NOMO-1 treated with DMSO at 0.1 percent for 48 hours (cell line): Measurements from ENCODE around the gene SMIM1.
"Not testable (repeated sequence)": the region's sequence is repeated elsewhere in the genome, so short reads cannot be mapped to it uniquely, and the experiment has no call there.

Source experiments
- DNase-seq: peaks from one replicate; lab custom pipeline; 2025; ENCODE audit not compliant: unreplicated experiment; lab: John Stamatoyannopoulos, UW

Gene SMIM1

DNA sequence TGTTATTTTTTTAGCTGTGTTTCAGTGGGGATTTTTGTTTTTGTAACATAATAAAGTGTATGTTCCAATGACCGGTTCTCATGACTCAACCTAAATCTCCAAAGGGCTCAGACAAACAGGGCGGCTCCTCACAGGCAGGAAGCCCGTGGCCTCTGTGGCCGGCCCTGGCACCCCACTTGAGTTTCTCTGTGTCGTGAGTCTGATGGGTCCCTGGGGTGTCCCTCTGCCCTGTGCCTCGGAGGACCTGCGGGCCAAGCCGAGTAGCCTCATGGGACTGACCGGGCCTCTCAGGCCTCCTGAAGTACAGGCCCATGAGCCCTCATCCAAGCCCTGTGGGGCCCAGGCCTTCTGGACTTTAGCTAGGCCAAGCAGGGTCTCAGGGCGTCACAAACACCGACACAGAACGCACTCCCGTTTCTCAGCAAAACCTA lies 36.4 kb upstream of the SMIM1 start:
- no peak for DNase-seq

DNA sequence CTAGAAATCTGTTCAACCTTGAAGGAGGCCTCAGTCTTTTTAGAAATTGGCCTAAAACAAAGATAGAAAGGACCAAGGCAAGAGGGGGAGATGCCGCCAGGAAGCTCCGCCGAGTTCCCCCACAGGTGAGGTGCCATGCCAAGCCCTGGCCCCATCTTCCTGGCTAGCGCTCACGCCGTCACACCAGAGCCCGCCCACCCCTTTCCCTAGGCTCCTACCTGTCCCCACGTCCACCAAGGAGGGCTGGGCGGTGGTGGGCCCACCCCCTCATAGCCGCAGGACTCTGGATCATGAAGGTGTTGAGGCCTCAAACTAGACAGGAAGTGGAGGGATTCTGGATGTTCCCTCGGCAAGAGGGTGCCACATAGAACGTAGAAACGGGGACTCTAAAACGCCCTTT lies 35.8 kb upstream of the SMIM1 start:
- no peak for DNase-seq

DNA sequence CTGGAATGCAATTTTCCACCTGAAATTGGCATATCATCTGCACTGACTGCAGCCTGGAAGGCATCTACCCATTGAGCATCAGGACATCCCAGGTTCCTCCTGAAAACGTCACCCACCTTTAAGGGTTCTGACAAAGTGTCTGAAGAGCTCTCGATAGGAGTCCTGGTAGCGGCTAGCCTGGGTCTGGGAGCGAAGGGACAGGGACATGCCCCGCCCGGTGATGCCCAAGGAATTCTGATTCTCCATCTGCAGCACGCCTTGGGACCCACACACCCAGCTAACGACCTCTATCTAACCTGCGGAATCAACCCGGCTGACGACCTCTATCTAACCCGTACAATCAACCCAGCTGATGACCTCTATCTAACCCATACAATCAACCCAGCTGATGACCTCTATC lies 33.6 kb upstream of the SMIM1 start:
- no peak for DNase-seq

DNA sequence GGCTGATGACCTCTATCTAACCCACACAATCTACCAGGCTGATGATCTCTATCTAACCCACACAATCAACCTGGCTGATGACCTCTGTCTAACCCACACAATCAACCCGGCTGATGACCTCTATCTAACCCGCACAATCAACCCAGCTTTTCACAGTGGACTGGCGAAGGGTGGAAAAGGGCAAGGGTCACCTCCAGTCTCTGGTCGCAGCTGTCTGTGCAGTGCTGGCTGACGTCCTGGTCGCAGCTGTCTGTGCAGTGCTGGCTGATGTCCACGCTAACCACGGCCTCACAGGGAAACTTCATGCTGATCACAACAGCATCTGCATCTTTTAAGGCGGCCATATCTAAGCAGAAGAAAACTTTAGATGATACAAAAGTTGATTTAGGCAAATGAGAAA lies 32.5 kb upstream of the SMIM1 start:
- DNase-seq: no peak

DNA sequence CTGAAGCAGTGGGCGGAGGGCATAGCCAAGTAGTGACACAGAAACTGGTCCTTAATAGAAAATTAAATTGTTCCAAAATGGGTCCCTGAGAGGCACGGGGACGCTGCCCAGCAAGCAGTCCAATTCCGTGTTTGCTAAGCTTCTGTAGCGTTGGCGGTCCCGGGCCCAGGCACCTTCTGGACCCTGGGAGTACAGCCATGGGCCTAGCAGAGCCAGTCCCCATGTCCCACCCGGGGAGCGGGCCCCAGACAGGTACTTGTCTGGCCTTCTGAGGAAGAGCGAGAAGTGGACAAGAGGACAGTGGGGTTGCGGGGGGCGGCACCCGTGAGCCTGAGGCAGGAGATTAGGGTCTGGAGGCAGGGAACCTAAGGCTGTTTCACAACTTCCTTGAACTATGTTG lies 31.8 kb upstream of the SMIM1 start:
- no peak for DNase-seq

DNA sequence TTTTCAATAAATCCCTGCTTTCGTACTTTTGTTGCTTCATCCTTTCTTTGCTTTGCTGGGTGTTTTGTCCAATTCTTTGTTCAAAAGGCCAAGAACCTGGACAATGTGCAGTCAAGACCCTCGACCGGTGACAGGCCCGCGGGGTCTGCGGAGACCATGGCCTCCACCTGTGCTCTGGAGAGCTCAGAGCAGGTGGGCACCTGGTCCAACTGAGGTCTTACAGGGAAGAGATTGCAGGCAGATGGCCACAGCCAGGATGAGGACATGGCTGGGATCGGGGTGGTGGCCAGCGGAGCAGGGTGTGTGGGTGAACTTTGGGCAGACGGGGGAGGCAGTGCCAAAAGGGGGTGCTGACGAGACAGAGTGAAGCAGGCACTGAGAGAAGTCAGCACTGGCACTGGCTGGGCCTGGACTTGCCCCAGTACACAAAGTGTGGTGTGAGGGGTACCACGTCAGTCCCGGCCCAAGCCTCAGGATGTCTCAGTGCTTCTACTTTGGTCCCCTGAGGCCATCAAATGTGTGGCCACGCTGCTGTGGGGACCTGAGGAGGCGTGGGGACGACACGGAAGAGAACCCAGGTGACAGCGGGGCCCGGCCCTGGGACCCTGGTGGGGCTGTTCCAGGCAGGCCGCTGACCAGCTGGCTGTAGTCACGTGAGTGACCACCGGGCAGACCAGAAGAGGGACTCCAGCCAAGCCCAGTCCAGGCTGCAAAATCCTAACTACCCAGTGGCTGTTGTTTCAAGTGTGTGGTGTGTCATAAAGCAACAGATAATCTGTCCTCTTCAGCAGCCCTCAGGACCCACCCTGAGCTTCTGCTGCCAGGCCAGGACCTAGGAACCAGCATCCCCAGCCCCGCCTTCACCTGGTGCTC lies 30.7 kb upstream of the SMIM1 start:
- DNase-seq: no peak

DNA sequence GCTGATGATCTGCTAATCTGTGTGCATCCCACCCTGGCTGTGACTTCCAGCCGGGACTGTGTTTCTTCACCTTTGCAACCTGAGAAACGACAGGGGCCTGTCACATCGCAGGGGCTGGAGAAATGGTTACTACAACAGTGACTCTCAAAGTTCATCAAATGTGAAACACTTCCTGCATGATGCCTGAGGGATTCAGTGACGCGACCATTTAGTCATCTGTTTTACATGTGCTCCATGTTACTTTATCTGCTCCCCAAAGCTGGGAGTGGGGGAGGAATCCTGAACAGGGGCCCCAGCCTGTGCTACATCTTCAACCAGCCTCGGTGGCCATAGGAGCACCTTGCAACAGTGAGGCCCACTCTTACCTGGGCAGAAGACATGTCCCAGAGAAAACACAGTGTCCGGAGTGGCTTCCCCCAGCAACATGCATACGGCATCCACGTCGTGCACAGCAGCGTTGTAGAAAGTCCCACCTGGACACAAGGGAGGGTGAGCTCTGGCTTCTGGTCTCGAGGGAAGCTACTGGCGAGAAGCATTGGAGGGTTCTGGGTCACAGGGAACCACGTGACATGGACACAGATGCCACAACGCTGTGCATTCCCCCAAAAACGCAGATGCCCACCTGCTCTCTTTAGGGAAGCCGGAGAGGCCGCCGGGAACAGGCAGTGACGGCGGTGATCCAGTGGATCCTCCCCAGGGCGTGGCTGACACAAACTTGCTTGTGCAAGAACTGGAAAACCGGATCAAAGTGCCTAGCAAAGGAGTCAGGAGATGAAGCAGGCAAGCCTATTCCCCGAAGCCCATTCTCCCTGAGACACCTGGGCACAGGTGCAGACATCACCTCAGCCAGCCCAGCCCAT lies 29.9 kb upstream of the SMIM1 start:
- DNase-seq: no peak

DNA sequence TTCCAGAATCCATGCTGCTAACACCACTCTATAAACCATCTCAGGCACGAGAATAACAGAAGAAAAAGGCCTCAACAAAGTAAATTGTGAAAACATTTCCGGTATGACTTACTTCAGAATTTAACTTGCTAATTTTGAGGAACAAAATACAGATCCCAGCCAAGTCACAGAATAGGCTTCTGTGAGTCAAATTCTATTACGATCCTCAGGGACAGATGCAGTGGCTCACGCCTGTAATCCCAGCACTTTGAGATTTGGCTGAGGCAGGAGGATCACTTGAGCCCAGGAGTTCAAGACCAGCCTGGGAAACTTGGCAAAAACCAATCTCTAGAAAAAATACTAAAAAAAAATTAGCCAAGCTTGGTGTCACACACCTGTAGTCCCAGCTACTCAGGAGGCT lies 29.1 kb upstream of the SMIM1 start:
- no peak for DNase-seq

DNA sequence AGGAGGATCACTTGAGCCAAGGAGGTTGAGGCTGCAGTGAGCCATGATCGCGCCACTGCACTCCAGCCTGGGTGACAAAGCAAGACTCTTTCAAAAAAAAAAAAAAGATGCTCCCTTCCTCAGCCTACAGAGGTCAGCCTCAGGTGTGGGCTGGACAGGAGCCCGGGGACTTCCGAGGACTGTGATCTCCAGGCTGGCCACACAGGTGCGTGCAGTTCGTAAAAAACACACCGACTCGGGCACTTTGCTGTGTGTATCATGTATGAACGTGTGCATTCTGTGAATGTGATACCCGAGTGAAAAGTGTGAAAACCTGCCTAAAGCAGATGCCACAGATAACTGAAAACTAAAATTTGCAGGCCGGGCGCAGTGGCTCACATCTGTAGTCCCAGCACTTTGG lies 28.7 kb upstream of the SMIM1 start:
- DNase-seq: no peak

DNA sequence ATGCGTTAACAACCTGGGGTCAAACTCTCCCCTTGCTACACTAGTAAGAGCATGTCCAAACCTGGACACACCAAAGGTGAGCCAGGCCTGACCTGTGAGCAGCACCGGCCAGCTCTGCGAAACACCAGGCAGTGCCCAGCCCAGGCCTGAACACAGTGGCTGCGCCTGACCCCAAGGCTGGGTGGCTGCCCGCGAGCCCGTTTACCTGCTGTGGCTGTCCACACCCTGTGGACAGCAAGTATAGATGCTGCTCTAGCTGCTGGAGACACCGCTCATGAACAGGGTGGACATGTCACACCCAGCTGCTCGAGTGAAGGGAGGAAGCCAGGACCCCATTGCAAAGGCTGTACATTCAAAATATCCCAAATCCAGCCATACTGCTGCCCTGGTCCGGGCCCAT lies 27.9 kb upstream of the SMIM1 start:
- no peak for DNase-seq

DNA sequence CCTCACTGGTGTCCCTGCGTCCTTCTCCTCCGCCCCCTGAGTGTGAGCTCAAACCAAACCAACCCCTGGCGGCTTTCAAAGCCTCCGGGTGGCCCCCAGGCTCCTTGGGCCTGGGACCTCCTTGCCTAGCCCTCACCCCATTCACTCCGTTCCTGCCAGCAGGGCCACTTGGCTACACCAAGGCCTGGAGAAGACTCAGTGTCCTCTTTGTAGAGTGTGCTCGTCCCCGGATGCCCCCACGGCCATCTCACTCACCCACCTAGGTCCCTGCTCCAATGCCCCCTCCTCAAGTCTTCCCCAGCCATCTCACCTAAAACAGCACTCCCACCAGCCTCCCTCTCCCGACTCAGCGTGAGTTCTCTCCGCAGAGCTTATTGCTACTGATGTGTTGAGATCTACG lies 27.5 kb upstream of the SMIM1 start:
- no peak for DNase-seq

DNA sequence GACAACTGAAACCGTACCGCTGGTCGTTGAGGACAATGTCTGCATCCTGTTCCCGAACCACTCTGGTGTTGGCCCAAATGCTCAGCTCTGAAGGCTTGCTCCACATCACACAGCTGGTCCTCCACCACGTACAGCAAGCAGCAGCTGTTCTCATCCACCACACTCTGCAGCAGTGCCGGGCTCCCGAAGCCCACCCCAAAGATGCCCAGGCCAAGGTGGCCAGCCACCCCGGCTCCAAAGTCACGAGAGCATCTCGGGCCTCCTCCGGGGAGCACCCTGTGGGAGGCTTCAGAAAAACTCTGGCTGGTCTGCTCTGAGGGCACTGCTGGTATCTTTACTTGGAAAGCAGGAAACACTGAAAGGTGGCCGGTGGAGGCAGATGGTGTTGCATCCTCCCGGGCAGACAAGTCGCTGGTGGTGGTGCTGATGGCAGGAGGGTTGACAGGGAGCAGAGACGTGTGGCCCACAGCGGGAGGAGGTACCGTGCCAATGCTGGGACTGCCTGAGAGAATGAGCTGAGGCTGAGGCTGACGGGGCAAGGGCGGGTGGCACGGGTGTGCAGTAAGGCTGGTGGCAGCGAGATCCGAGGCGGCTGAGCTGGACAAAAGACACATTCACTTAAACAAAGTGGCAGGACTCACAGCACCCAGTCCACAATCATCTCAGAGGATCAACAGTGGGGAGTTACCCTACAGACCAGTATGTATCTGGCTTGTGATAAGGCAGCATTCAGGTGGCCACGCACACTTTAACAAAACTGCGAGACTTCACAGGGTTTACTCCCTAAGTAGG lies 26.8 kb upstream of the SMIM1 start:
- DNase-seq: no peak

DNA sequence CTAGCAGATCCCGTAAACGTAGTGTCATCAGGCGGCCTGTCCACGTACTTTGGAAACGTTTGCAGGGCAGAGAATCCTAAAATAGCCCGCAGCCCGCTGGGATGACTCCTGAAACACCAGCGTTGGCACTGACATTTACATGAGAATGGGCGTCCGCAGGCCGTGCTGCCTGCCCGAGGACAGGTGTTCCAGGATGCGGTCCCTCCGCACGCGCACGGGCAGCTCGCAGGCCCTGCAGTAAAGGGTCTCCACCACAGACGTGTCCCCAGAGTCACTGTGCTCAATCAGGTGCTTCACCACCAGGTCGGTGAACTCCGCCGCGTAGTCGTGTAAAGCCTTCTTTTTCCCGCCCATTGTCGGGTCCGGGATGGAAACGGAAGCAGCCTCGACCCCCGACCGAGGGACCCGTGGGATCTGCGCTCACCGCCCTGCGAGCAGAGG lies 26.1 kb upstream of the SMIM1 start:
- DNase-seq: no peak

DNA sequence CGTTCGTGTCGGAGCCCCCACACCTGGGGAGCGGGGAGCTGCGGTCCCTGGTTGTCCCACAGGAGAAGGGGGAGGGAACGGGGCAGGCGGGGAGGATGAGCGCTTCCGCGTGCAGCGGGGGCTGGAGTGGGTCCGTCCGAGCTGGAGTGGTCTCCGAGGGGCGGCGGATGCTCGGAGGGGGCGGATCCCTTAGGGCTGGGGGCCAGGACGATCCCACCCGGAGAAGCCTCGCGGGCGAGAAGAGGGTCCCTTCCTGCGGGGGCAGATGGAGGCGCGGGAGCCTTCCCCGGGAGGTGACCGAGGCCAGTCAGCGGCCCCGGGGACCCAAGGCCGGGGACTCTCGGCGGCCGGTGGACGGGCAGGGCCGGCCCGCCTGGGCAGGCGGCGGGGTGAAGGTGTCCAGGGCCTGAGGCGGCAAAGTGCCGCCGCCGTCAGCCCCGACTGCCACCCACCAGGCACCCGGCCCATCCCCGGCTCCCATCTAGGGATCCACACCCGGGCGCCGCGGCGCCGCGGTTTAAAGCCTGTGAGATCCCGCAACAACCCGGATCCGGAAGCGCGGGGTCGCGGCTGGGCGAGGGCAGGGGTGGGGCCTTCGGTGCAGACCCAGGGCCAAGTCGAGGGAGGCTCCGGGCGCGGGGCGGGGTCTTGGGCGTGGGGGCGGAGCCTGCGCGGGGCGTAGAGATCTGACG lies 25.6 kb upstream of the SMIM1 start:
- peak; percentile 44 for DNase-seq

DNA sequence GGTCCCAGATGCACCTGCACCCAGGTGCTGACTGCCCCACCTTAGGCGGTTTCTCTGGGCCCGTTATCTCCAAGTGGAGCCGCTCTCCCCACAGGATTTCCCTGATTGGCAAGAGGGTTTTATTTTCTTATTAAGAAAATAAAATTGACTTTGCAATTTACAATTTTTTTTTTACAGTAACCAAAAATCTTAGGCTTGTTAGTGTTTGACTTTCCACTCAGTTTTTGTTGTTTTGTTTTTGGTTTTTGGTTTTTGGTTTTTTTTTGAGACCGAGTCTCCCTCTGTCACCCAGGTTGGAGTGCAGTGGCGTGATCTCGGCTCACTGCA lies 25.1 kb upstream of the SMIM1 start:
- DNase-seq: no peak

DNA sequence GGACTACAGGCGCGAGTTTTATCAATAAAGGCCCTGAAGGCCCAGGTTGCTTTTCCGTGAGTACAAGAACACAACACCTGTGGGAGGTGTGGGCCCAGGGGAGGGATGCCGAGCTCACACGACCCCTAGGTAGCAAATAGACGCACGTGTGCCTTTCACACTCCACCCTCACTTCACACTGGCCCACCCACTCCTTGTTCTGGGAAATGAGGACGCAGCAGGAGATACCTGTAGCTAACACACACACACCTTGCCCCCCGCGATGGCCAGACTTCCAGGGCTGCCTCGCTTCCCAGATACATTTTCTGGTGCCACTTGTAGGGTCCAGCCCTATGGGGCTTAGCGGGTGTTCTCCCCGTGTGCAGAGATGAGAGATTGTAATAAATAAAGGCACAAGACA lies 24.6 kb upstream of the SMIM1 start:
- DNase-seq: no peak

DNA sequence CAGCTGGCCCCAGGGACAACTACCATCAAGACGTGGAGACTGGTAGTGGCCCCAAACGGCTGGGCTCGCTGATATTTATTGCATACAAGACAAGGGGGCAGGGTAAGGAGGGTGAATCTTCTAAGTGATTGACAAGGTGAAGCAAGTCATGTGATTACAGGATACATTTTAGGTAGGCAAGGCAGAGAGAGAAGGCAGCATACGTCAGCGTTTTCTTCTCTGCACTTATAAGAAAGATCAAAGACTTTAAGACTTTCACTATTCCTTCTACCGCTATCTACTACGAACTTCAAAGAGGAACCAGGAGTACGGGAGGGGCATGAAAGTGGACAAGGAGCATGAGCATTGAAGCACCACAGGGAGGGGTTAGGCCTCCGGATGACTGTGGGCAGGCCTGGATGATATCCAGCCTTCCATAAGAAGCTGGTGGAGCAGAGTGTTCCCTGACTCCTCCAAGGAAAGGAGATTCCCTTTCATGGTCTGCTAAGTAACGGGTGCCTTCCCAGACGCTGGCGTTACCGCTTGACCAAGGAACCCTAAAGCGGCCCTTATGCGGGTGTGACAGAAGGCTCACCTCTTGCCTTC lies 24.1 kb upstream of the SMIM1 start:
- not testable (repeated sequence) for DNase-seq

DNA sequence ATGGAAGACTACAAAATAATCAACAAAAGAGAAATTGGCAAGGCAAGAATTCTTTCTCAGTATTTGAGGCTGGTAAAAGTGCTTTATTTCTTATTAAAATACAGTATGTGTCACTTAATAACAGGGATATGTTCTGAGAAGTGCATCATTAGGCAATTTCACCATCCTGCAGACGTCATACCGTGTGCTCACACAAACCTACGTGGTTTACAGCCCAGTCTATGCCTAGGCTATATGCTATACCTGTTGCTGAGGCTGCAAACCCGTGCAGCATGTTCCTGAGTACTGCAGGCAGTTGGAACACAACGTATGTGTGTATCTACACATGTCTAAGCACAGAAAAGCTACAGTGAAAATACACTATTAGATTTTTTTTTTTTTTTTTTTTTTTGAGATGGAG lies 23.0 kb upstream of the SMIM1 start:
- DNase-seq: no peak

DNA sequence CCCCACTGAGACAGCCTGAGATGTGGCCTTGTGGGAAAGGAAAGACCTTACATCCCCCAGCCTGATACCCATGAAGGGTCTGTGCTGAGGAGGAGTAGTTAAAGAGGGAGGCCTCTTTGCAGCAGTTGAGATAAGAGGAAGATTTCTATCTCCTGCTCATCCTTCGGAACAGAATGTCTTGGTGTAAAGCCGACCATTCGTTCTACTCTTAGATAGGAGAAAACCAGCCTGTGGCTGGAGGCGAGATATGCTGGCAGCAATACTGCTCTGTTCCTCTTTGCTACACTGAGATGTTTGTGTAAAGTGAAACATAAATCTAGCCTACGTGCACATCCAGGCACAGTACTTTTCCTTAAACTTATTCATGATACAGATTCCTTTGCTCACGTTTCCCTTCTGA lies 21.8 kb upstream of the SMIM1 start:
- DNase-seq: no peak

DNA sequence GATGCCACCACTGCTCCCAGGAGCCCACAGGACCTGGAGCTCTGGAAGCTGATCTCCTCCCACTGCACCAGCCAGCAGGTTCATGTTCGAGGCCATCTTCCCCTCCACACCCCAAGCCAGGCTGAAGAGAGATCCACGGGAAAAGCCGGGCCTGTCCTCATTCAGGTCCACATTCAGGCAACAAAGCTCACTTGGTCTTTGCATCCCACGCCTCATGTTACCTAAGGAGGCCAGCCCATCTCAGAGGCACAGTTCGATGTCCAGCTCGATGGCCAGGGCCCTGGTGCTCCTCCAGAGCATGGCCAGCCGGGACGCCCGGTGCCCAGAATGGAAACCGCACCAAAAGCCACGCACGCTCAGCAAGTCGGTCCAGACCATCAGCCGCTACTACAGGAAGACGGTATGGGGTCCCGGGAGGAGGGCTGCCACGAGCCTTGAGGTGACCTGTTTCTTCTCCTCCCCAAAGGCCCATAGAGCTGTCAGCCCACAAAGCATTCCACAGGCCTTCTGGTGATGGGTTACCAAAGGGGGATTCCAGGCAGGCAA lies 20.1 kb upstream of the SMIM1 start, which contains the start of gene CCDC27:
Gene CCDC27 (plus strand): TSS at position 51 of the 546 bp plus-strand sequence. CDS start 32 bp downstream, at position 83.
- no peak for DNase-seq
